Measurements from ENCODE around the gene GNG10.

DNA sequence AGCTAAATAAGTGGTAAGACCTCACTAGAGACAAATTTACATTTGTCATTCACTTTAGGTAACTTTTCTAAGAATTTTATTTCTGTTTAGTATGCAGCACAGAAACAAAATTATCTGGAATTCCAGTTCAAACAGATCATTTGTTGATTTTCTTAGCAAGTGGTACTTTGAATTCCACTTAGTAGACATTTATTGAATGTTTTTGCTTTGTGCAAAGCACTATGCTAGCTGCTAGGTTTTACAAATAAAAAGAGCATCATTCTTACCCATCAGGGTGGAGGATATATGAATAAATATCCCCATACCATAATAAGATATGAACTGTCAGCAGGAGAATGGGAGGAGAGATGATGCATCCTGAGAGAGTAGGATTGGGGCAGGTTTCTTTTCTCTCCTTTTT lies 35.4 kb downstream of the GNG10 start:
- TF ChIP-seq, protein P1, sequence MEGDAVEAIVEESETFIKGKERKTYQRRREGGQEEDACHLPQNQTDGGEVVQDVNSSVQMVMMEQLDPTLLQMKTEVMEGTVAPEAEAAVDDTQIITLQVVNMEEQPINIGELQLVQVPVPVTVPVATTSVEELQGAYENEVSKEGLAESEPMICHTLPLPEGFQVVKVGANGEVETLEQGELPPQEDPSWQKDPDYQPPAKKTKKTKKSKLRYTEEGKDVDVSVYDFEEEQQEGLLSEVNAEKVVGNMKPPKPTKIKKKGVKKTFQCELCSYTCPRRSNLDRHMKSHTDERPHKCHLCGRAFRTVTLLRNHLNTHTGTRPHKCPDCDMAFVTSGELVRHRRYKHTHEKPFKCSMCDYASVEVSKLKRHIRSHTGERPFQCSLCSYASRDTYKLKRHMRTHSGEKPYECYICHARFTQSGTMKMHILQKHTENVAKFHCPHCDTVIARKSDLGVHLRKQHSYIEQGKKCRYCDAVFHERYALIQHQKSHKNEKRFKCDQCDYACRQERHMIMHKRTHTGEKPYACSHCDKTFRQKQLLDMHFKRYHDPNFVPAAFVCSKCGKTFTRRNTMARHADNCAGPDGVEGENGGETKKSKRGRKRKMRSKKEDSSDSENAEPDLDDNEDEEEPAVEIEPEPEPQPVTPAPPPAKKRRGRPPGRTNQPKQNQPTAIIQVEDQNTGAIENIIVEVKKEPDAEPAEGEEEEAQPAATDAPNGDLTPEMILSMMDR (IDR thresholded peaks at IDR 0.05), result no peak
- no peak for TF ChIP-seq POLR2A (IDR thresholded peaks at IDR 0.05)

Data from body of pancreas (tissue), 4 donors.